ENCODE measurements around the gene MCU. TPM values are rescaled to one million over a fixed set of nuclear protein-coding genes. Genes with fewer than 3 reads are reported as not detected.

MCU gene
- total and polyA plus RNA-seq, 2 of the 4 experiments (the other 2 are of a cell fraction): 36.2 to 36.7 TPM

DNA sequence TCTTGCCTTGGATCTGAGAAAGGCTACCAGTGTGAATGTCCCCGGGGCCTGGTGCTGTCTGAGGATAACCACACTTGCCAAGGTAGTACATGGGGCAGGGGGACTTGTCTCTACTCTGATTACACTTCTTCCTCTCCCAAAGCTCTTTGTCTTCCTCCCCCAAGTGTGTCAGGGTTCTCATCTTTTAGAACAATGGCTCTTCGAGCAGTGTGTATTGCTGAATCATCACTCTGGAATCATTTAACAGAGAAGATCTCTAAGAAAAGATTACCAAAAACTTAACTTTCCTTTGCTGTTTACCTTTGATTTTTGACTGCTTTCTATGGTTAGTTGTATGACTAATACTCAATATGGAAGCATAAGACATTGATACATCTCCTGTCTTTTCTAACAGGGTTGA, 219.8 kb downstream of the MCU start:
- ChIA-PET POLR2A (ENCODE audit: unreplicated experiment) (no interaction called here), CTCF (no interaction called here)
- no peak overlapping the region for H3K18ac ChIP-seq (ENCODE audit: low read depth, low read length)
- no peak overlapping the region for H2BK5ac ChIP-seq (ENCODE audit: low read depth, low read length, poor library complexity, severe bottlenecking)
- H3K14ac ChIP-seq (replicated peaks; ENCODE audit: low read depth, low read length): no peak overlapping the region
- no peak overlapping the region for H3K4me3 ChIP-seq (ENCODE audit: insufficient read depth, low read depth, low read length)
- no peaks in the 10 kb centered on the region for H3K9me1 ChIP-seq (ENCODE audit: insufficient read depth, low read length)
- no peaks in the 10 kb centered on the region for H3K36me3 ChIP-seq (ENCODE audit: control insufficient read depth, insufficient read depth, low read length)
- no peak overlapping the region for H2AK9ac ChIP-seq (replicated peaks; ENCODE audit: low read depth, low read length, poor library complexity)
- no peaks in the 10 kb centered on the region for H3K27me3 ChIP-seq (ENCODE audit: control insufficient read depth, insufficient read depth, low read length)
- H3K9me3 ChIP-seq (ENCODE audit: control insufficient read depth, insufficient read depth, low read length): no peaks in the 10 kb centered on the region
- in situ Hi-C loops (cut with MboI; ENCODE audit: low sequenced_read_pairs): no loop called here
- no peak overlapping the region for H2AFZ ChIP-seq (replicated peaks; ENCODE audit: low read length, poor library complexity)
- H2AK5ac ChIP-seq (ENCODE audit: low read depth, low read length): no peak overlapping the region
- H2BK120ac ChIP-seq (ENCODE audit: low read depth, low read length): no peak overlapping the region
- no peak overlapping the region for H3K4me2 ChIP-seq (ENCODE audit: low read depth, low read length)
- WGBS, 2 experiments (ENCODE audit: extremely low coverage in 2 of 2, insufficient read length in 1 of 2): no CpG with 5 or more reads among the region's 2 CpGs
- dilution Hi-C loops (cut with HindIII; ENCODE audit: low sequenced_read_pairs, unreplicated experiment): no loop called here
- TF ChIP-seq MAFK (IDR thresholded peaks at IDR 0.05; ENCODE audit: low read depth, low read length): peak; percentile 73
- TF ChIP-seq, protein P1, sequence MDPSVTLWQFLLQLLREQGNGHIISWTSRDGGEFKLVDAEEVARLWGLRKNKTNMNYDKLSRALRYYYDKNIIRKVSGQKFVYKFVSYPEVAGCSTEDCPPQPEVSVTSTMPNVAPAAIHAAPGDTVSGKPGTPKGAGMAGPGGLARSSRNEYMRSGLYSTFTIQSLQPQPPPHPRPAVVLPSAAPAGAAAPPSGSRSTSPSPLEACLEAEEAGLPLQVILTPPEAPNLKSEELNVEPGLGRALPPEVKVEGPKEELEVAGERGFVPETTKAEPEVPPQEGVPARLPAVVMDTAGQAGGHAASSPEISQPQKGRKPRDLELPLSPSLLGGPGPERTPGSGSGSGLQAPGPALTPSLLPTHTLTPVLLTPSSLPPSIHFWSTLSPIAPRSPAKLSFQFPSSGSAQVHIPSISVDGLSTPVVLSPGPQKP (IDR thresholded peaks at IDR 0.05; ENCODE audit: borderline replicate concordance, low read depth, low read length): no peak
- ATAC-seq (ENCODE audit: low read depth) (no peak), DNase-seq (no peak)
- H3K23ac ChIP-seq (ENCODE audit: low read depth, low read length): no peak overlapping the region
- H3K4me1 ChIP-seq (ENCODE audit: control insufficient read depth, insufficient read depth, low read length): no peaks in the 10 kb centered on the region
- H2BK15ac ChIP-seq (ENCODE audit: low read depth, low read length): no peak overlapping the region
- no peak overlapping the region for H3K56ac ChIP-seq (ENCODE audit: extremely low read depth, insufficient read depth, low read length)
- BruUV-seq (replicated peaks): no TSS peak
- no peaks in the 10 kb centered on the region for H4K20me1 ChIP-seq (ENCODE audit: insufficient read depth, low read length)
- H3K9ac ChIP-seq (ENCODE audit: low read depth, low read length): no peak overlapping the region
- no peaks in the 10 kb centered on the region for H3K79me1 ChIP-seq (ENCODE audit: low read depth in 1 of 2, low read length in 2 of 2)
- intact Hi-C loops (cut with micrococcal nuclease): no loop called here
- no peak overlapping the region for H2BK20ac ChIP-seq (ENCODE audit: low read depth, low read length)
- H4K91ac ChIP-seq (ENCODE audit: insufficient read depth, low read depth, low read length): no peak overlapping the region
- no peak overlapping the region for H4K8ac ChIP-seq (ENCODE audit: low read depth in 2 of 2, low read length in 2 of 2)
- no peak overlapping the region for H3K27ac ChIP-seq (ENCODE audit: insufficient read depth, low read length)
- H3K4ac ChIP-seq (ENCODE audit: low read depth, low read length): no peak overlapping the region
- H4K5ac ChIP-seq (ENCODE audit: low read depth, low read length): no peak overlapping the region

Data from IMR-90 (cell line).